ENCODE data around the gene PTX4. TPM values are rescaled to one million over a fixed set of nuclear protein-coding genes. Genes with fewer than 3 reads are reported as not detected.

Gene PTX4
- total RNA-seq, 1 experiment from 2014 or later = not detected

GRCh38 chr16:1534021-1535020 is 45.6 kb upstream of the PTX4 start:
- Histone ChIP-seq H3K56ac (ENCODE audit: insufficient read length, low read depth, low read length) (no peak overlapping the region), H2BK12ac (ENCODE audit: insufficient read length, low read depth, low read length) (no peak overlapping the region), H2AK5ac (ENCODE audit: insufficient read length, low read length) (no peak overlapping the region), H3K23me2 (ENCODE audit: insufficient read length, low read depth, low read length, poor library complexity, severe bottlenecking) (no peaks in the 10 kb centered on the region), H2AFZ (ENCODE audit: low read length) (no peak overlapping the region), H3K18ac (ENCODE audit: insufficient read length, low read depth, low read length) (no peak overlapping the region), H3K27me3 (ENCODE audit: insufficient read depth, low read length) (no peaks in the 10 kb centered on the region; the same call in 1 of the 2 replicates), H4K8ac (replicated peaks; ENCODE audit: insufficient read length, low read depth, low read length) (no peak overlapping the region), H3K9ac (ENCODE audit: extremely low read depth, insufficient read length, low read length) (no peak overlapping the region), H3K4me1 (ENCODE audit: insufficient read depth, low read length) (no peaks in the 10 kb centered on the region), H4K91ac (ENCODE audit: insufficient read length, low read depth, low read length) (no peak overlapping the region), H3K23ac (ENCODE audit: insufficient read length, low read depth, low read length) (no peak overlapping the region), H2BK15ac (ENCODE audit: low read depth, low read length) (no peak overlapping the region), H3K4ac (ENCODE audit: low read depth, low read length) (no peak overlapping the region), H3K79me2 (ENCODE audit: insufficient read depth, low read length) (no peaks in the 10 kb centered on the region), H3K14ac (ENCODE audit: insufficient read depth, low read length) (no peak overlapping the region), H2BK20ac (ENCODE audit: low read depth, low read length, poor library complexity, severe bottlenecking) (no peak overlapping the region), H2BK120ac (ENCODE audit: low read depth, low read length, poor library complexity, severe bottlenecking) (no peak overlapping the region), H4K5ac (ENCODE audit: insufficient read length, low read depth, low read length) (no peak overlapping the region), H3K9me3 (ENCODE audit: control insufficient read depth, low read depth, low read length) (no peaks in the 10 kb centered on the region), H3K4me2 (ENCODE audit: insufficient read depth, insufficient read length, low read length) (no peak overlapping the region), H3K27ac (ENCODE audit: insufficient read length, low read depth, low read length) (no peak overlapping the region), H2BK5ac (ENCODE audit: insufficient read length, low read length) (no peak overlapping the region), H3K79me1 (ENCODE audit: insufficient read depth, low read depth, low read length, poor library complexity, severe bottlenecking) (no peaks in the 10 kb centered on the region), H3T11ph (ENCODE audit: low read length) (no peak overlapping the region), H4K20me1 (ENCODE audit: control insufficient read depth, insufficient read depth, insufficient read length) (no peaks in the 10 kb centered on the region)
- no peak for TF ChIP-seq CTCF (conservative IDR thresholded peaks at IDR 0.05)
- no peaks in the 10 kb centered on the region; a peak in 1 of 7 replicates for H3K36me3 Mint-ChIP-seq (ENCODE audit: insufficient read depth in 1 of 3, low read depth in 3 of 3)
- no peaks in the 10 kb centered on the region for H3K27me3 Mint-ChIP-seq (ENCODE audit: low read depth)
- peak overlapping the region in 2 of 3 experiments; percentile 6 to 65; a peak in 1 of 7 replicates for H3K27ac Mint-ChIP-seq
- H3K4me3 Mint-ChIP-seq = no peak overlapping the region
- no peaks in the 10 kb centered on the region for H3K9me3 Mint-ChIP-seq
- WGBS (ENCODE audit: extremely low coverage, insufficient read length, low lambda C conversion rate) = no CpG with 5 or more reads among the region's 57 CpGs
- DNase-seq = no peak
- no peaks in the 10 kb centered on the region for H3K4me1 Mint-ChIP-seq

Data from H9 (cell line).